SK-N-SH treated with all-trans-retinoic acid at 6 μM for 48 hours (cell line): Measurements from ENCODE around the gene ODC1.

Experiments used
- ATAC-seq: fragments of 200-7000 bp; cut with Tn5 transposase; 3 replicates; pipeline ENCODE4 v1.9.1; 2020; ENCODE audit warnings: mild to moderate bottlenecking, moderate library complexity
- ARNTL ChIP-seq: fragments of 450-650 bp; formaldehyde crosslinking; IDR thresholded peaks from 2 replicates; pipeline ENCODE4 v1.5.0; 2020; ENCODE audit warnings: low read depth, mild to moderate bottlenecking, moderate library complexity, borderline replicate concordance
- BACH2 ChIP-seq: fragments of 250-450 bp; sonication (Bioruptor Pico); IDR thresholded peaks from 2 replicates; pipeline ENCODE4 v1.9.0; 2021; ENCODE audit warnings: mild to moderate bottlenecking, borderline replicate concordance
- CREB5 ChIP-seq: fragments of 250-450 bp; sonication (Bioruptor Pico); IDR thresholded peaks from 2 replicates; pipeline ENCODE4 v1.5.1; 2020; ENCODE audit warnings: low read depth, mild to moderate bottlenecking, moderate library complexity
- CSDC2 ChIP-seq: fragments of 250-450 bp; sonication (Bioruptor Pico); IDR thresholded peaks from 2 replicates; pipeline ENCODE4 v1.5.0; 2020; ENCODE audit warnings: mild to moderate bottlenecking, moderate library complexity
- CSRNP3 ChIP-seq: fragments of 250-450 bp; sonication (Bioruptor Pico); IDR thresholded peaks from 2 replicates; pipeline ENCODE4 v1.5.1; 2021; ENCODE audit warnings: mild to moderate bottlenecking, moderate library complexity
- ESRRG ChIP-seq: fragments of 250-450 bp; sonication (Bioruptor Pico); IDR thresholded peaks from 2 replicates; pipeline ENCODE4 v1.6.1; 2021; ENCODE audit warnings: mild to moderate bottlenecking
- GLIS3 ChIP-seq: fragments of 250-450 bp; sonication (Bioruptor Pico); IDR thresholded peaks from 2 replicates; pipeline ENCODE4 v1.5.0; 2020; ENCODE audit warnings: mild to moderate bottlenecking, moderate library complexity
- ISL1 ChIP-seq: fragments of 250-450 bp; sonication (Bioruptor Pico); IDR thresholded peaks from 2 replicates; pipeline ENCODE4 v2.1.2; 2022; ENCODE audit warnings: mild to moderate bottlenecking, moderate library complexity
- OSR1 ChIP-seq: fragments of 250-450 bp; sonication (Bioruptor Pico); IDR thresholded peaks from 2 replicates; pipeline ENCODE4 v1.8.0; 2022; ENCODE audit warnings: moderate library complexity, mild to moderate bottlenecking, inconsistent platforms
- PATZ1 ChIP-seq: fragments of 250-450 bp; sonication (Bioruptor Pico); IDR thresholded peaks from 2 replicates; pipeline ENCODE4 v1.8.0; 2020; ENCODE audit warnings: mild to moderate bottlenecking, moderate library complexity, borderline replicate concordance
- POU6F1 ChIP-seq: fragments of 250-450 bp; sonication (Bioruptor Pico); IDR thresholded peaks from 2 replicates; pipeline ENCODE4 v1.8.0; 2021; ENCODE audit warnings: low read depth, mild to moderate bottlenecking, moderate library complexity, borderline replicate concordance
- PPARA ChIP-seq: fragments of 250-450 bp; sonication (Bioruptor Pico); IDR thresholded peaks from 2 replicates; pipeline ENCODE4 v1.5.0; 2020; ENCODE audit warnings: mild to moderate bottlenecking, borderline replicate concordance
- RARB ChIP-seq: fragments of 250-450 bp; sonication (Bioruptor Pico); IDR thresholded peaks from 2 replicates; pipeline ENCODE4 v1.8.0; 2021; ENCODE audit warnings: mild to moderate bottlenecking, moderate library complexity
- SNAI2 ChIP-seq: fragments of 250-450 bp; sonication (Bioruptor Pico); IDR thresholded peaks from 2 replicates; pipeline ENCODE4 v1.5.0; 2020; ENCODE audit warnings: mild to moderate bottlenecking, moderate library complexity
- TCF4 ChIP-seq: fragments of 250-450 bp; sonication (Bioruptor Pico); IDR thresholded peaks from 2 replicates; pipeline ENCODE4 v1.8.0; 2021; ENCODE audit warnings: mild to moderate bottlenecking, moderate library complexity, borderline replicate concordance
- TOX ChIP-seq: fragments of 250-450 bp; sonication (Bioruptor Pico); IDR thresholded peaks from 2 replicates; pipeline ENCODE4 v1.8.0; 2021; ENCODE audit warnings: mild to moderate bottlenecking, moderate library complexity, borderline replicate concordance
- TSHZ2 ChIP-seq: fragments of 250-450 bp; sonication (Bioruptor Pico); IDR thresholded peaks from 2 replicates; pipeline ENCODE4 v1.5.0; 2020; ENCODE audit warnings: mild to moderate bottlenecking, moderate library complexity
- ZC3H10 ChIP-seq: fragments of 250-450 bp; sonication (Bioruptor Pico); IDR thresholded peaks from 2 replicates; pipeline ENCODE4 v1.5.1; 2021; ENCODE audit warnings: mild to moderate bottlenecking, moderate library complexity
- ZFP3 ChIP-seq: fragments of 250-450 bp; sonication (Bioruptor Pico); IDR thresholded peaks from 2 replicates; pipeline ENCODE4 v1.5.0; 2020; ENCODE audit warnings: mild to moderate bottlenecking, moderate library complexity
- ZFP30 ChIP-seq: fragments of 450-650 bp; formaldehyde crosslinking; IDR thresholded peaks from 2 replicates; pipeline ENCODE4 v1.5.0; 2022; ENCODE audit warnings: mild to moderate bottlenecking, moderate library complexity
- ZNF565 ChIP-seq: fragments of 450-650 bp; formaldehyde crosslinking; conservative IDR thresholded peaks from 2 replicates; pipeline ENCODE4 v1.5.0; 2020; ENCODE audit warnings: low read depth, mild to moderate bottlenecking, moderate library complexity
- ZNF70 ChIP-seq: fragments of 450-650 bp; formaldehyde crosslinking; IDR thresholded peaks from 2 replicates; pipeline ENCODE4 v1.5.0; 2020; ENCODE audit warnings: mild to moderate bottlenecking, moderate library complexity
- ZNF8 ChIP-seq: fragments of 450-650 bp; formaldehyde crosslinking; IDR thresholded peaks from 2 replicates; pipeline ENCODE4 v1.5.0; 2020; ENCODE audit warnings: mild to moderate bottlenecking, moderate library complexity

The ODC1 gene

GRCh38 chr2:10397297-10397875, 50.7 kb downstream of the ODC1 start:
- no peak for ATAC-seq
- TF ChIP-seq ESRRG (CRISPR knock-in tag) (no peak), POU6F1 (CRISPR knock-in tag) (no peak), BACH2 (no peak), TCF4 (CRISPR knock-in tag) (no peak), TOX (no peak), ZFP3 (CRISPR knock-in tag) (no peak), TSHZ2 (CRISPR knock-in tag) (no peak), ZNF70 (CRISPR knock-in tag) (no peak), ISL1 (CRISPR knock-in tag) (no peak), PPARA (CRISPR knock-in tag) (no peak), PATZ1 (CRISPR knock-in tag) (no peak), SNAI2 (CRISPR knock-in tag) (no peak), ZFP30 (CRISPR knock-in tag) (no peak), GLIS3 (no peak), ARNTL (CRISPR knock-in tag) (no peak), OSR1 (CRISPR knock-in tag) (no peak), ZNF8 (no peak), RARB (CRISPR knock-in tag) (no peak), ZC3H10 (CRISPR knock-in tag) (no peak)

- TF ChIP-seq ZNF8 (no peak), ZNF565 (no peak), CSRNP3 (CRISPR knock-in tag) (no peak), PPARA (CRISPR knock-in tag) (no peak), SNAI2 (CRISPR knock-in tag) (no peak), CSDC2 (CRISPR knock-in tag) (no peak), GLIS3 (no peak), ISL1 (CRISPR knock-in tag) (no peak), POU6F1 (CRISPR knock-in tag) (no peak), ARNTL (CRISPR knock-in tag) (no peak), BACH2 (no peak), TCF4 (CRISPR knock-in tag) (no peak), TSHZ2 (CRISPR knock-in tag) (no peak), ZNF70 (CRISPR knock-in tag) (no peak), OSR1 (CRISPR knock-in tag) (no peak), CREB5 (CRISPR knock-in tag) (no peak), ZFP30 (CRISPR knock-in tag) (no peak)
- ATAC-seq: no peak
Observed at GRCh38 chr2:10396464-10396863, 51.7 kb downstream of the ODC1 start.
